Inferior parietal cortex (tissue), 1 donor: Measurements from ENCODE around the gene AHSG.
"Not testable (repeated sequence)": the region's sequence is repeated elsewhere in the genome, so short reads cannot be mapped to it uniquely, and the experiment has no call there.

Source experiments
- DNase-seq: peaks from one replicate; pipeline ENCODE4 v3.0.0-alpha.2; 2016; ENCODE audit errors: extremely low spot score

The AHSG gene

DNA sequence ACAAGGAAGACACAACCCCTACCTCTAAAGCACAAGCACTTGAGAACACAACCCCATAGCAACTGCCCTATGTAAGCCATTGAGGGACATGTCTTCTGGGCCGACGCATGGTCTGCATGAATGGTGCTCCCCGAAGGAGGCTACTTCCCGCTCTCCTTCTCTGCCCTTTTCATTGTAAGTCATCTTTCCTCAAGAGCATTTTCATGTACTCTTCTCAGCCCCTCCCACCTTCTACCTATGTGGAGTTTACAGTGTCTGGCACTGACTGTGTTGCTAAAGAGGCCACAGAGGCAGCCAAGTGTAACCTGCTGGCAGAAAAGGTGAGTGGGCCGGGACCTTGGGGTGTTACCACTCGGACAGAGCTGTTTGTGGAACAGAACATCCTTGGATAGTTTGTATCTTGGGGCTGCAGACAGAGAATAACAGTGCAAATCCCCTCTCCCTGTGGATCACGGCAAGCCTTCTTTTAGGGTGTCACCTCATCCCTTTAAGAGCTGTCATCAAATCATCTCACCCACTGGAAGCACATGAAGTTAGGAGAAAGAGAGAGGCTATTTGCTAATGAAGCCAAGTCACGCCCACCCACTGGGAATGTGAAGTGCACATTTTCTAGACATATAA is 5.6 kb downstream of the AHSG start:
- DNase-seq: no peak

DNA sequence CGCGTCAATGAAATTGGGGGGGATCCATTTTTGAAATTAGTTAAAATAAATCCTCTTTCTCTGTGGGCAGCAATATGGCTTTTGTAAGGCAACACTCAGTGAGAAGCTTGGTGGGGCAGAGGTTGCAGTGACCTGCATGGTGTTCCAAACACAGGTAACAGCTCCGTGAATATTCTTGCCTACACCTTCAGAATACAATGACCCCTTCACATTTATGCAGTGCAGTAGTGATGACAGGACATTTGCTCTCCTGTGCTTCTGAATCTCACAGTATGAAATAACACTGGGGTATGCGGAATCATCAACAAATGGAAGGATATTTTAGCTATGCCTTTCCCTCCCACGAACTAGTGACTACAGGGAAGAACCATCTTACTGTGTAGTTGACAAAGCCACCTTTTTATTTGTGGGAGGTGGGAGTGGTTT is 6.9 kb downstream of the AHSG start:
- no peak for DNase-seq

DNA sequence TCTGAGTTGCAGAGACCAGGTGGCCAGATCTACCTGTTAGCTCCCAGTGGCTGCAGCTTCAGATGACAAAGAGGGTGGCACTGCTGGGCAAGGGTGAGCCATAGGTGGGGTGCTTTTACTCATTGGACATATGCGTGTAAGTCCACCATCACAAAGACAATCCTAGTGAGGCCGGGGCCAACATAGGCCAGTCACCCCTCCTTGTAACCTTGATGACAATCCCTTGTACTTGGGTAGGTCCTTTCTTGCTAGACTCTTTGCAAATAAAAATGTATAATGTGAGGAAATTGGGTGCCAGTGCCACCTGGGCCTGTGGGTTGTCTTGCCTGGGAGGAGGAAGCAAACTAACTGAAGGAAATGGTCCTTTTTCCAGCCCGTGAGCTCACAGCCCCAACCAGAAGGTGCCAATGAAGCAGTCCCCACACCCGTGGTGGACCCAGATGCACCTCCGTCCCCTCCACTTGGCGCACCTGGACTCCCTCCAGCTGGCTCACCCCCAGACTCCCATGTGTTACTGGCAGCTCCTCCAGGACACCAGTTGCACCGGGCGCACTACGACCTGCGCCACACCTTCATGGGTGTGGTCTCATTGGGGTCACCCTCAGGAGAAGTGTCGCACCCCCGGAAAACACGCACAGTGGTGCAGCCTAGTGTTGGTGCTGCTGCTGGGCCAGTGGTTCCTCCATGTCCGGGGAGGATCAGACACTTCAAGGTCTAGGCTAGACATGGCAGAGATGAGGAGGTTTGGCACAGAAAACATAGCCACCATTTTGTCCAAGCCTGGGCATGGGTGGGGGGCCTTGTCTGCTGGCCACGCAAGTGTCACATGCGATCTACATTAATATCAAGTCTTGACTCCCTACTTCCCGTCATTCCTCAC is 7.6 kb downstream of the AHSG start:
- DNase-seq: no peak

DNA sequence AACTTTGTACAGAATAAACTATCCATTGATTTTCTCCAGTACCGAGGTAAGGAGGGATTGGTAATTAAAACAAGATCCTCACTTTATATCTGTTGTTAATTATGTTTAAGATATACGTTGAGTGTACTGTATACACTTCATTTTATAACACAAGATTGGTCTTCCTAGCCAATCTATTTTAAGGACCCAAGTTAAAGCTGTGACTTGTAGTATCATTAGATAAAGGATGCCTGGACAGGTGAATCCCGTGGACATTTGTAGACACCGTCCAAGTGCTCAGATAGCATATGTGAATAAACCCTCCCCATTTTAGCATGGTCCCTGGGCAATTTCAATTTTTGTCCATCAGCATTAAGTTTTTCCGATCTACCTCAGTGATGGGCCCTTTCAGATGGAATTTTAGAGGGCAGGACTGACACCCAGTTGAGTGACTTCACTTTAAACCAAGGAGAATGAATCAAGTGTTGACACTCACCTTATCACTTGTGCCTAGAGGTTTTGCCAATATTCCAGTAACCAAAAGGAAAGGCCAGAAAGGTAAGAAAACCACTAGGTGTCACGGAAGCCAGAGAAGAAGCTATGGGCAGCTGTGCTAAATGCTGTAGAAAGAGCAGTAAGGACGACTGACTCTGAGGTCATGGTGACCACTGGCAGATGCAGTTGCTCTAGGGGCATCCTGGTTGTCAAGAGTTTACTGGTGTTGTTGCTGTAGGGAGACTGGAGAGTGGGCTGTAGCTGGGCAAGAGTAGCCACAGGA is 9.2 kb downstream of the AHSG start:
- DNase-seq: no peak

DNA sequence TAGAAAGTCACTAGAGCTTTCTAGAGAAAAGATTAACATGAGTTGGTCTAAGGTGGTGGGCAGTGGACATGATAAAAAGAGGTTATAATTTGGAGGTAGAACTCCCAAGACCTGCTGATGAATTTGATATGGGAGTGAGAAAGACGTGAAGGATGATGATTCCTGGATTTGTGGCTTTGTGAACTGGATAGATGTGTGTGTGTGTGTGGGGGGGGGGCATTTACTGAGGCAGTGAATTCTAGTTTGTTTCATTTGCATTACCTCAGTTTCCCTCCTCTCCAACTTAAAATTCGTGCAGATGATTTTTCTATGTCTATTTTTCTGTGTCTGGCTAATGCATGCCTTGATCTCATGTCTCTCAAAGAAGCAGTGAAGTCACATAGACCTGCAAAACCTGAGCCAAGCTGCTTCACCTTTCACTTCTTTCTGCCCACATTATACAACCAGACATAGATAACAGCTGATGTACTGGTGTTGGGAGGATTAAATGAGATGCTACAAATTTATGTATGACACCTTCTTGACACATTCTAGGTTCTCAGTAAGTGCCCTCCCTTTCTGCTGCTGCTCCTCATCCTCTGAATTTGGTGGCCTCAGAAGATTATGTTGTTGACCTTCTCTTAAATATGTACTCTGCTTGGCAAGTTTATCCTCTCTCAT is 9.9 kb downstream of the AHSG start:
- DNase-seq: no peak

DNA sequence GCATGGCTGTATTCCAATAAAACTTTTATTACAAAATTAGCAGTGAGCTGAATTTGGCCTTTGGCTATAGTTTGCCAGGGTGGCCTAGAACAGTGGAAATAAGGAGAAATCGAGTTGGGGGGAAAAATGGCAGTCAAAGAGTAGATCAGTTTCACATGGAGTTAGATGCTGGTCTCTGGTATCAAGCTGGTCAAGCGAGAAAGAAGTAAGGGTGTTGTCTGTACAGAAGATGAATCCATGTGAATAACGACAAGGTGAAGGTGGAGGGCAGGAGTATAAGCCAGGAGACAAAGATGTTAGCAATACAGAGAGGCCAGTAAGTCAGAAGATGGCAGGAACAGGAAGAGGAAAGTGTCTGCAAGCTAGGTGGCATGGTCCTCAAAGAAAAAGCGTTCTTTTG is 11.7 kb downstream of the AHSG start:
- no peak for DNase-seq

DNA sequence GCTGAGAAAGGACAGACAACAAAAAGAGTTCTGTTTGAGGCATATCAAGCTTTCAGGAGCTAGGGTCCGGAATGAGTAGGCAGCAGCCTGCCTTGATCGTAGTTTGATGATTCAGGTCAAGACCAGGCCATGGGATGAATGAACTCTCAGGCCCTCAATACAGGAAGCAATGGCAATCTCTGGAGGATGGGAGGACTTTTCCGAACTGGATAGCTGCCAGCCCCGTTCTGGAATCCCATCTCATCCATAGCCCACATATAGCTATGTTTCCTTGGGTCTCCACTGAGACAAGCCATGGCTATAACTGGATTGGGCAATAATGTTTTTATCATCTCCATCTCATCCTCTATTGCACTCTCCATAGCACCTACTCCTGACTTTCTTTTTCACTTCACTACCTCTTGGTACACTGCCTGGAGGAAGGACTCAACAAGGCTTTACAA is 12.8 kb downstream of the AHSG start:
- DNase-seq: no peak

DNA sequence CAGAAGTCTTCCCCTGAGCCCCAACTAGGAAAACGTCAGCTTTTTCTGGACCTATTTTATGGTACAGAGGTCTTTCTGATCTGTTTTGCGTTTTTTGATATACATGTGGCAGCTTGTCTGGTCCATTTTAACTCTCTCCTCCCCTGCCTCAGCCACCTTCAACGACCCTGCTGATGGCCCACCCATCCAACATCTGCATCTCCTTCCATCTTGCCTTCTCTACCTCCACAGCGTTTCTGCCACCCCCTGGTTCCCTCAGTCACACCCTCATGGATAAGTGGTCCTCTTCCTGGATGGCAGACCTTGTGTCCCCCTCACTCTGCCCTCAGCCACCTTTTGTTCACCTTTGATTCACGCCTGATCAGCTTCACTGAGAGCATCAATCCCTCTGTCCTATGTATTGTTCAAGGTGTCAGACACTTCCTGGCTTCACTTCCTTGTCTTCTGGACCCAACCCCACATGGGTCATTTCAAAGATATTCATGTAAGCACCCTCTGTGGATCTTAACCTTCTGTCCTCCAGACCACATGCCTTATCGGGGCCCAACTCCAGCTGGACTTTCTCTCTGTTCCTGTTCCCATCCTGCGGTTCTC is 13.5 kb downstream of the AHSG start:
- no peak for DNase-seq

DNA sequence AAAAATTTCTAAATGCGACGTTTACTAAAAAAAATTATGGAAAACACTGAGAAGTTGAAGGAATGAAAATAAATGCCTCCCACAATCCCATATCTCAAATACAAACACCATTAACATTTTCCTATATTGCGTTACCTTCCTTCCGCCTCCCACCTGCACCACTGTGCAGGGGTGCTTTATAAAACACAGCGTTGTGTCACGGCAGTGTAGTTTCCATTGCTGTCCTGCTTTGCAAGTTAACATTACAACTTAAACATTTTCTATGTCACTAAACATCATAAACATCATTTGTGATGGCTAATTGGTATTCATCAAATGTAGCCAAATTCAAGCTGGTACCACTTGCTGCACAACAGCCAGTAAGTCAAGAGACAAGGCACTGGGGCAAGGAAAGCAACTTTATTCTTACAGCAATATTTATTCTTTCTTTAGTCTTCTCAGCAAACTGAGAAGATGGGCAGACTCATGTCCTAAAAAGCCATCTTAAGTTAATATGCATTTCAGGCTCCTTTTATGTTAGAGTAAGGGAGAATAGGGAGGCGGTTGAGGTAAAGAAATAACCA is 15.1 kb downstream of the AHSG start:
- no peak for DNase-seq

DNA sequence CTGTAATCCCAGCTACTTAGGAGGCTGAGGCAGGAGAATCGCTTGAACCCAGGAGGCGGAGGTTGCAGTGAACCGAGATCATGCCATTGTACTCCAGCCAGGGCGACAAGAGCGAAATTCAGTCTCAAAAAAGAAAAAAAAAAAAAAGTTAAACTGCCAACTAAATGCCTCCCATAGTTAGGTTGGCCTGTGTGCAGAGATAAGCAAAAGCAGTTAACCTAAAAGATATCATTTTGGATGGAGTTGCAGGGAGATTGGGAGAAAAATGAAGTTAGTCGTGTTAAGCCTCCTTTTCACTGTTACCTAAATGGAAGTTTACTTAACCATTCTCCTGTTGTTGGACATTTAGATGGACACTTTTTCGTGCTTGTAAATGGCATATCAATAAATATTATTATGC is 15.9 kb downstream of the AHSG start:
- no peak for DNase-seq

DNA sequence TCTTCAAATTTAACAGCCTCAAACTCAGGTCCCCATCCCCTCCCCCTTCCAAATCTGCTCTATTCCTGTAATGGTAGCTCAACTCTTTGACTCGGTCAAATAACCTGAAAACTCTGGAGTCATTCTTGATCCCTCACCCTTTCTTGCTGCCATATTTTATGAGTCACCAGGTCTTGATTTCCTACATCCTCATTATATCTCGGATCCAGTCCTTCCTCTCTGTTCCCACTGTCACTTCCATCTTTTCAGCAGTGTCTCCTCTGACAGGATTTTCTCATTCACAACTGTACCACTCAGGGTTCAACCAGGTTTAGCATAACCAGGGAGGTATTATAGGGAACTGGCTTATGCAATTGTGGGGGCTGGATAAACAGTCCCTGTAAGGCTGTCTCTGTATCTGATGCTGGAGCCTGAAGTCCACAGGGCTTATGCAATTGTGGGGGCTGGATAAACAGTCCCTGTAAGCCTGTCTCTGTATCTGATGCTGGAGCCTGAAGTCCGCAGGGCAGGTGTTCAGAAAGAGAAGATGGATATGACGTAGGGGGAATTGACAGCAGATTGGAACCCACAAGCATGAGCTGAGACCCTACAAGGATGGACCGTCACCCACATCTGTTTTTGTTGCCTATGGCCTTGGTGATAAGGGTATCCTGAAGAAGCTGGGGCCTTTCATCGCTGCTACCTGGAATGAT is 18.2 kb downstream of the AHSG start:
- no peak for DNase-seq

DNA sequence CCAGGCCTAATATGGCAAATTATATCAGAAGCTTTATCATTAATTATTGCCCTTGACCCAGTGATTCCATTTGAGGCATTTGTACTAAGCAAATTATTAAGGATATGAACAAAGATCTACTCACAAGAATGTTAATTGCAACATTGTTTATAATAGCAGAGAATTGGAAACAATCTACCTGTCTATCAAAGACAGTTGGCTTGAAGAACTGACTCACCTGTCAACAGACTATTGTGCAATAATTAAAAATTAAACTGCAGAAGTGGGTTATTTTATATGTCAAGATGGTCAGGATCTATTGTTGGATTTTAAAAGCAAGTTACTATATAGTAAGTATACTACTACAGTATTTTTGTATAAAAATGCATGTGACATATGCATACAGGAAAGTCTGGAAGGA is 20.6 kb downstream of the AHSG start:
- DNase-seq: no peak

DNA sequence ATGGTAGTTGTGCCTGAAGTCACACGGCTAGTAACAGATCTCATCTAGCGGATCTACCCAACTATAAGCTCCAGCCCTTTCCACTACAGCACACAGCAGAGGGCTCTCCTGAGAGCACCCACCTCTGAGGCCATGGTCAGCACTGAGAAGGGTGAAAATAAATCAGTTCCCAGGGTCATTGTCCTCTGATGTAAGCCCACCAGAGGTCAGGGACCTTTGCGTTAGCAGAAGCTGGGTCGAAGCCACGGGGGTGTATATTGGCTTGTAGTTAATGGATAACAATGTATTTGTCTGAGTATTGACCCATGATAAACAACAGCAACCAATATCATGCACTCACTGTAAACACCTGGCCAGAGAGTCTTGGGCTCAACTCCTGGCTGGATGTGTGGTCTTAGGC is 21.3 kb downstream of the AHSG start:
- not testable (repeated sequence) for DNase-seq

DNA sequence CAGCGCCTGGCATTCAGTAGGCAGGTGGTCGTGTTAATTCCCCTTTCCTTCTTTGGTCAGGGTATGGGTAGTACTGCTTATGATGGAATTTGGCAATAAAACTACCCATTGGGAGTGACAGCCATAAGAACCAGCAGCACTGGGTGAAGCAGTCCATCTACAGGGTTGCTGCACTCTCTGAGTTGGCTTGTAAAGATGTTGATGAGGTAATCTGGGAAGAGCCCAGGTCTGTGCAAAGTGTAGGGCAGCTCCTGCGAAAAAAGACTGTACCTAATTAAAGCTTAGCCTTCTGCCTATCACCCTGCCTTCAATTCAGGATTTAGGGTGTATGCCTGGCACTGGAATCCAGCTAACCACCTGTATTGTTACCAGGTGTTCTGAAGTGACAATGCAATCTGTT is 22.7 kb downstream of the AHSG start:
- DNase-seq: no peak

DNA sequence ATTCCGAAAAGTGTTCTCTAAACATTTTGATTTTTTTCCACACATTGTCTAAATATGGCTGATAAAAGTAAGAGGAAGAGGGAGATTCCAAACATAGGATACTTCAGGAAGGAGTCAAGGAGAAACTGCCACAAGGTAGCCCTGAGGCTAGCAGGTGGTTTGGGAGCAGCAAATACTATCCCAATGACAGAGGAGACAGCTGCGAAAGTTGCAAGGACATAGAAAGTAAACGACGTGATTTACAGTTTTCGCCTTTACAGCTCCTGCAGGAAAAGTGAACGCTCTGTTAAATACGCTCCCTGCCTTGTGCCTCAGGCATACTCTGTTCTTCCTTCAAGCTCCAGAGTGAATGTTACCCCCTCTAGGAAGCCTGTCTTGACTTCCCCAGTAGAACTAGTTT is 23.7 kb downstream of the AHSG start:
- no peak for DNase-seq

DNA sequence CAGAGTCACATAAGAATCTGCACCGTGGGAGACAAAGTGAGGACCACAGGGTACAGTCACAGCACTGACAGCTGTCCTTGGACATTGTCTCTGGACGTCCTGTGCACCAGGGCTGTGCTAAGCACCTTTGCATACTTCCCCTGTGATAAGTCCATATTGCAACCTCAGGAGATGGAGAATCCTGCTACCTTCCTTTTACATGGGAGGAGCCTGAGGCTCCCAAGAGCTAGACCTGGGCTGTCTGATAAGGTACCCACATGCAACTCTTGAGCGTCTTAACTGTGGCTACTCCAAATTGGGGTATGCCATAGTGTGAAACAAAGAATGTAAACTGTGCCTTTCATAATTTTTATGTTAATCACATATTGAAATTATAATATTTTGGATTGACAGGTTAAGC is 24.8 kb downstream of the AHSG start:
- DNase-seq: no peak

DNA sequence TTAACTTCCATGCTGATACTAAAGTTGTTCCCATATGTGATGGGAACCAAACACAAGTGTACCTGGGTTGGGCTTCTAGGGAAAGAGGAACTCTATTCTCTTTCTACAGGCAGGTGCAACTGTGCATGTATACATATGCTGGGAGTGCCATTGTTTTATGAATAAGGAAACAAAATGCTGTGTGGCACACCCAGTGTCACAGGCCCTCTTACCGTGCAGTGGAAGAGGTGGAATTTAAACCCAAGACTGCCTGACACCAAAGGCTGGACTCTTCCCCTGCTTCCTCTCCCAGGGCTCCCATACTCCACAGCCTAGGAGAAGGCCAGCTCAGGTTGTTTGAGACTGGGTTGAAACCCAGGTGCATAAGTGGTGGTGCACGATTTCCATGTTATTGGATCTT is 25.4 kb downstream of the AHSG start:
- DNase-seq: no peak

DNA sequence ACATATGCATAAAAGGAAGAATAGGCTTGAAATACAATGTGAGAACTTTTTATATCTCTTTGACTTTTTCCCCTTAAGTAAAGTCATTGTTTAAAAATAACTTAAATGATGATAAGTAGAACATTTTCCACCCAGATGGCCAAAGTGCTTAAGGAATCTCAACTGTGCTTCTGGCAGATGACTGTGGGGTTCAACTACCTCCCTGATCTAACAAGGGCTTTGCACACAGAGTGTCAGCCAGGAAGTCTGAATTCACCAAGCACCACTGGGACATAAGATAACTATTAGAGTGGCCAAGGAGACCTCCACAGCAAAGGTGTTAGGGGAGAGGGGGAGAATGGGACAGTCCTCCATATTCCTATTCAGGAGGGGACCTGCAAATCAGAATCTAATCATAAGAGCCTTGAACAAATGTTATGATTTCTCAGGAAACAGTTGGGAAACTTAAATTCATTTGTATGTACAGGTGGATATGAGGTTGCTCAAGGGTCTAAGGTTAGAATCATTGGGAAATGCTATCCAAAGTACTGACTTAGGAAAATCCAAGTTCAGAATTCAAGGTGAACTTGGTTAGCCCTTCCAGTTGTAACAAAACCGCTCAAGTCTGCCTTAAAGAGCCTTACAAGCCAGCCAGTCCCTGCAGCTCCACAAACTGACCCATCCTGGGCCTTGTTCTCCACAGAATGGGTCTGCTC is 27.1 kb downstream of the AHSG start, which contains the start of gene FETUB:
TSS of gene FETUB (plus strand) at position 622 of the 695 bp plus-strand sequence. CDS start at position 684, 62 bp downstream.
- DNase-seq: no peak

DNA sequence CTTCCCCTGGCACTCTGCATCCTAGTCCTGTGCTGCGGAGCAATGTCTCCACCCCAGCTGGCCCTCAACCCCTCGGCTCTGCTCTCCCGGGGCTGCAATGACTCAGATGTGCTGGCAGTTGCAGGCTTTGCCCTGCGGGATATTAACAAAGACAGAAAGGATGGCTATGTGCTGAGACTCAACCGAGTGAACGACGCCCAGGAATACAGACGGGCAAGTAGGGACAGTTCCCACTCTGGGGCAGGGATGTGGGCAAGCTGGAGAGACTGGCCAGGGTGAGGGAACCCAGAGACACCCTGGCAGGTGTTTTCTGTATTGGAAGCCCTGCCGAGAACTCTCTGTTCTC is 27.6 kb downstream of the AHSG start:
- no peak for DNase-seq

DNA sequence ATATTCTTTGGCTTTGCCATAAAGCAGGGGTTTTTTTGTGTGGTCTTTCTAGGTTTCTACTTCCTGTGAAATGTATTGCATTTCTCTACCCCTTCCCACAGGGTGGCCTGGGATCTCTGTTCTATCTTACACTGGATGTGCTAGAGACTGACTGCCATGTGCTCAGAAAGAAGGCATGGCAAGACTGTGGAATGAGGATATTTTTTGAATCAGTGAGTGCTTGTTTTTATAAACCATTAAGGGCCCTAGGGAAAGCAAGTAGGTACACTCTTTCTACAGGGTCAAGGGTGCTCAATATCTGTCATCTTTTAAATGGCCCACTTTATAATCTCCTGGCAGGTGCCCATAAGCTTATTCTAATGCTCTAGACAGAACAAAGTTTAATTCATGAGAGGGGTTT is 28.1 kb downstream of the AHSG start:
- DNase-seq: no peak
